Jurkat, Clone E6-1 (cell line): ENCODE measurements around the gene IRAK2.
"Not testable (repeated sequence)": the region's sequence is repeated elsewhere in the genome, so short reads cannot be mapped to it uniquely, and the experiment has no call there.

Source experiments
- DNase-seq: peaks from one replicate; pipeline ENCODE4 v3.0.0-alpha.2; 2011; ENCODE audit warnings: low read depth, low spot score
- H3K4me3 ChIP-seq: 2 replicates; pipeline ENCODE4 v1.5.1; 2011; ENCODE audit warnings: mild to moderate bottlenecking, low read length, control low read depth, moderate library complexity

The IRAK2 gene

GRCh38 chr3:10272476-10272875, 107.8 kb downstream of the IRAK2 start:
- DNase-seq, H3K4me3 ChIP-seq: not testable (repeated sequence)

- DNase-seq: no peak
- no peak overlapping the region for H3K4me3 ChIP-seq
Measured at GRCh38 chr3:10272977-10273376, 108.3 kb downstream of the IRAK2 start.

- no peak for DNase-seq
- H3K4me3 ChIP-seq: no peak overlapping the region
Measured at GRCh38 chr3:10273702-10274305, 109.1 kb downstream of the IRAK2 start.

- H3K4me3 ChIP-seq: no peak overlapping the region
- no peak for DNase-seq
Measured at GRCh38 chr3:10274601-10275000, 109.9 kb downstream of the IRAK2 start.

DNA sequence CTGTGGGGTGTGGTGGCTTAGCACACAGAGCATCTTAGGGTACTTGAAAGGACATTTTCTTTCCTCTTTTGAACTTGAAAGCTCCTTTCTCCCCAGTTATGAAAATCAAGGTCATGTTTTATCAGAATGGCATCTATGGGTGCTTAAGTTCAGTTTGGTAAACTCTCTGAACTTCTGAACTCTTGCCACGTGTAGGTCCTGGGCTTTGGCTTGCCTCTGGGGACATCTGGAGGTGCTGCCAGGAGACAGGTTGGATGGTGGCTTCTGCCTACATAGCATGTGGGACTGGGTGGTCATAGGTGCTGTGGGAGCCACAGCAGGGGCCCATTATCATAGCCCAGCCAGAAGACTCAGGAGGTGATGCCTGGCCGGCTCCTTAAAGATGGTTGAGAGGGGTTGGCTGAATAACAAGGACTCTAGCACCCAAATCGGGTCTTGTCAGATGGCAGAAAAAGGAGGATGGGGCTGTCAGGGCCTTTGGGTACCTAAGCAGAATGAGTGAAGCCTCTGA, 112.5 kb downstream of the IRAK2 start:
- no peak for DNase-seq
- H3K4me3 ChIP-seq: no peak overlapping the region

- H3K4me3 ChIP-seq: no peak overlapping the region
- no peak for DNase-seq
Measured at GRCh38 chr3:10278501-10278900, 113.8 kb downstream of the IRAK2 start.

GRCh38 chr3:10279384-10280176, 114.9 kb downstream of the IRAK2 start:
- no peak overlapping the region for H3K4me3 ChIP-seq
- no peak for DNase-seq

- no peak overlapping the region for H3K4me3 ChIP-seq
- no peak for DNase-seq
Measured at GRCh38 chr3:10280177-10280529, 115.4 kb downstream of the IRAK2 start.

GRCh38 chr3:10280571-10280970, 115.9 kb downstream of the IRAK2 start:
- DNase-seq: no peak
- no peak overlapping the region for H3K4me3 ChIP-seq

DNA sequence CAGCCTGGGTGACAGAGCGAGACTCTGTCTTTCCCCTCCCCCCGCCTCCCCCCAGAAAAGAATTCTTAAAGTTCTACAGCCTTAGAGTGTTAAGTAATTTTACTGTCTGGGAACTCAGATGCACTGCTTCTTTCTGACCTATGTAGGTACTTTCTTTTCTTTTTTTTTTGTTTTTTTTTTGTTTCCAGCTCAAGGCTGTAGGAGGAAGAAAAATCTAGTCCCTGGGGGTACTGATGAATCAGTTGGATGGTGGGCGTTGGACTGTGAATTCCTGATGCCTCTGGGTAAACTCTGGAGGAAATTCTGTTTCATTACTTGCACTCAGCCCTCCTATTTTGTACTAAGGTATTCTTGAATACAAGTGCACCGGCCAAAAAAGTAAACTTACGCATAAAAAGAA, 117.2 kb downstream of the IRAK2 start:
- DNase-seq: no peak

DNA sequence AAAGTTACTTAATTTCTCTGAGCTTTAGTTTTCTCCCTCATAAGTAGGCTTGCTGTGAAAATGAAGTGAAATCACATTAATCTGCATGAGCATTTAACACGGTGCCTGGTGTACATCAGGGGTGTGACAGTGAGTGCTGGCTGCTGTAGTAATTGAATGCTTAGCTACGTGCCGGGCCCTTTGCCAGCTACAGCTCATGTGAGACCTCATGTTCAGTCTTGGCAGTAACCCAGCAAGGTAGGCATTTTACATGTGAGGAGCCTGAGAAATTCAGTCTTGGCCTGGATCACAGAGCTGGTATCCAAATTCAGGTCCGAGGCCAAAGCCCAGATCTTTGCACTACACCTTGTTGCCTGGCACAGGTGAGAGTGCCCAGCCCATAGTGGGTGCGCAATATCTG, 118.9 kb downstream of the IRAK2 start:
- no peak overlapping the region for H3K4me3 ChIP-seq
- no peak for DNase-seq

More for the DNA sequence above, 117.2 kb downstream of the IRAK2 start:
- no peak overlapping the region for H3K4me3 ChIP-seq

DNA sequence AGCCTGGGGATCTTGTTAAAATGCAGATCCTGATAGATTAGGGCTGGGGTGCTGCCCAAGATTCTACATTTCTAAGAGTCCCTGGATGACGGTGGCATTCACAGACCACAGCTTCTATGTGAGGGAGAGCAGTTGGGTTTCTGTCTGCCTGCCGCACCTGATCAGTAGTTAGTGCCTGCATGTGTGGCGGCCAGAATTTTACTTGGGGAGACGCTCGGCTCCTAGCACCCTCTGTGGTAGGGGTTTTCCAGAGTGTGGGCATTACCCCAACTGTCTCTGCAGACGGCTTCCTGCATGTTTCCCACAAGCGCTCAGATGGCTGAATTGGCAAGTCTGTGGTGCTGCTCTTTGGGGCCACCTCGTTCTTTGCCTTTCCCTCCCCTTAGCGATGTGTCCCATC, 119.8 kb downstream of the IRAK2 start:
- no peak for DNase-seq
- no peak overlapping the region for H3K4me3 ChIP-seq

- H3K4me3 ChIP-seq: no peak overlapping the region
- DNase-seq: no peak
Measured at GRCh38 chr3:10285272-10286132, 120.8 kb downstream of the IRAK2 start.

DNA sequence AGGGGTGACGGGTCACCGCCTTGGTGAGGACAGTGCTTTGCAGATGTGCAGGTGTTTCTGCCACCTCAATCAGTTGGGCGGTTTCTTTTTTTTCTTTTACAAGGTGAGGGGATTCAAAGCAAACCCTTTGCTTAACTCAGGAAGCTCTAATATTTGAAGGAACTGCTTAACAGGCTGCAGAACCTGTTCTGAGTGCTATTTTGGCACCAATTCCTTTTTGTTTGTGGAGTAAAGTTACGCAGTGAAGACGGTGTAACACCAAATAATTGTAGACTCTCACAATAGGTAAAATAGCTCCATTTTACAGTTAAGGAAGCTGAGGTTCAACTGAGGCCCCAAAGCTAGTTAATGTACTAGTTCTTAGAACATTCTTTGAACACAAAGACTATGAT, 121.4 kb downstream of the IRAK2 start:
- no peak for DNase-seq
- H3K4me3 ChIP-seq: no peak overlapping the region

- H3K4me3 ChIP-seq: no peak overlapping the region
- DNase-seq: peak; percentile 52
Measured at GRCh38 chr3:10286596-10287295, 122.0 kb downstream of the IRAK2 start.

DNA sequence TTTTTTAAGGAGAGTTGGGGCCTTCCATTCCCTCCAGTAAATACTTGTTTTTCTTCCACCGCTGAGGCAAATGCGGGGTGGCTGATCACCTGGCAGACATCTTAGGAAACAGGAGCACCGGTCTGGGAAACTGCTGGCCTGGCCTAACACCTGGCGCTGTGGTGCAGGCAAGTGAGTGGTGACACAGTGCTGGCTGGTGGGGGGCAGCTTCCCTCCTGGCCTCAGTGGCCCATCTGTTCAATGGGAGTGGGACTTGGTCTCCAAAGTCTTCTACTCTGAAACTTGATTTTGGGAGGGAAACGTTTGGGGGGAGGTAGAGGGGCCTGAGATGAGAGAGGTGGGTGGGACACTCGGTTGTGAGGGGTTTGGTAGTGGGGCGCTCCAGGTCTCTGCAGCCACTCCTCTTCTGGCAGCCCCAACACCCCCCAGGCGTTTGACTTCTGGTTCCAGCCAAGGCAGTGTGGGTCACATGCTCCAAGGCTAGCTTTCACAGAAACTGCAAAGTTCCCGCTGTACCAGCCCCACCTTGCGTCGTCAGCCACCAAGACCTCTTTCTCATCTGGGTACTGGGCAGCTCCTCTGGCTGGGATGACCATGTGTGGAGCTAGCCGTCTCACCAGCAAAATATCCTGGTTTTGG, 123.3 kb downstream of the IRAK2 start:
- no peak for DNase-seq
- H3K4me3 ChIP-seq: no peak overlapping the region

GRCh38 chr3:10288575-10288960, 123.8 kb downstream of the IRAK2 start:
- H3K4me3 ChIP-seq: no peak overlapping the region
- DNase-seq: no peak

DNA sequence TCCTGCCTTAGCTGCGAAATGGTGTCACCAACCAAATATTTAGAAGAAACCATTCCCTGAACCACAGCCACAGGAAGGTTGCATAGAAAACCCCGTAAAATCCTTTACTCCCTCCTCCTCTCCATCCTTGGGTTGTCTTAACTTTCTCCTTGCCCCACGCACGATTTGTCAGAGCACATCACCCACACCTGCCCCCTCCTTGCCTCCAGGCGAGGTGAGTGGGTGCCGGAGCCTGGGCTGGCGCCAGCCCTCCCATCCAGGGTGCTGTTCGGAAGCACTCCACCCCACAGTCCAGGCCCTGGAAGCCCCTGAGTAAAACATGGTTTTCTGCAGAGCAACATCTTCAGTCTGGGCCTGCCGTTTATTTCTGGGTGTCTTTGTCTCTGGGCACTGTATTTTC, 124.4 kb downstream of the IRAK2 start:
- H3K4me3 ChIP-seq: no peak overlapping the region
- no peak for DNase-seq

GRCh38 chr3:10289787-10290355, 125.2 kb downstream of the IRAK2 start:
- no peak overlapping the region for H3K4me3 ChIP-seq
- DNase-seq: no peak
